ENCODE results near the gene TTLL9.

DNA sequence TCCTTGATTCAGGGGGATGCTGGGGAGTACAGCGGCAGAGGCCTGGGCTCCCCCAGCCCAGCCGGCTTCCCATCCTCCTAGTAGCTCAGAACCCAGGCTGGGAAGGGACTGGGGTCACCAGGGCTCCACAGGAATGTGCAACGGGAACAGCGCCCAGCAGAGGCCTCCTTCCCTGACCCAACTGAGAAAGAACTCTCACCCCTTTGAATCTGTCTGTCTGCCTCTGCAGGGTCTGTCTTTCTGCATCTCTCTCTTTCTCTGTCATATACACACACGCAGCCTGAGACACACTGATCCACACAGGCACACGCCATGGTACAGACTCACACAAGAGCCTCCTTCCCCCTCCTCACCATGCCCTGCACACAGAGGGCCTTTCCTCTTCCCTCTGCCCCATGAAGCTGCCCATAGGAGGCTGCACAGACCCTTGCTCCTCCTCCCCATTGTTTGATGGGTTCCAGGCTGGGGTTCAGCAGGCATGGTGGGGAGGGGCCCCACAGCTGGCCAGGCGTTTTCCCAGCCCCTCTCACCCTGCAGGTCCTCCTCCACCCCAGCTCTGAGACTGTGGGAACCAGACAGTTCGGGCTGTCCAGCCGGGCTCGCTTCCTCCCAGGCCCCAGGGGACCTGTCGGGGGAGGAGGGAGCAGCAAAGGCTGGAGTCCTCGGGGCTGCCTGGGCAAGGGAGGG lies 27.8 kb upstream of the TTLL9 start:
- TF ChIP-seq, protein P1, sequence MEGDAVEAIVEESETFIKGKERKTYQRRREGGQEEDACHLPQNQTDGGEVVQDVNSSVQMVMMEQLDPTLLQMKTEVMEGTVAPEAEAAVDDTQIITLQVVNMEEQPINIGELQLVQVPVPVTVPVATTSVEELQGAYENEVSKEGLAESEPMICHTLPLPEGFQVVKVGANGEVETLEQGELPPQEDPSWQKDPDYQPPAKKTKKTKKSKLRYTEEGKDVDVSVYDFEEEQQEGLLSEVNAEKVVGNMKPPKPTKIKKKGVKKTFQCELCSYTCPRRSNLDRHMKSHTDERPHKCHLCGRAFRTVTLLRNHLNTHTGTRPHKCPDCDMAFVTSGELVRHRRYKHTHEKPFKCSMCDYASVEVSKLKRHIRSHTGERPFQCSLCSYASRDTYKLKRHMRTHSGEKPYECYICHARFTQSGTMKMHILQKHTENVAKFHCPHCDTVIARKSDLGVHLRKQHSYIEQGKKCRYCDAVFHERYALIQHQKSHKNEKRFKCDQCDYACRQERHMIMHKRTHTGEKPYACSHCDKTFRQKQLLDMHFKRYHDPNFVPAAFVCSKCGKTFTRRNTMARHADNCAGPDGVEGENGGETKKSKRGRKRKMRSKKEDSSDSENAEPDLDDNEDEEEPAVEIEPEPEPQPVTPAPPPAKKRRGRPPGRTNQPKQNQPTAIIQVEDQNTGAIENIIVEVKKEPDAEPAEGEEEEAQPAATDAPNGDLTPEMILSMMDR (IDR thresholded peaks at IDR 0.05; ENCODE audit: poor library complexity, severe bottlenecking) = no peak
- no peak for TF ChIP-seq POLR2AphosphoS5 (IDR thresholded peaks at IDR 0.05)
- TF ChIP-seq EZH2 (IDR thresholded peaks at IDR 0.05; ENCODE audit: borderline replicate concordance, insufficient read depth, low read length, poor library complexity, severe bottlenecking) = no peak
- TF ChIP-seq EP300 (conservative IDR thresholded peaks at IDR 0.05; ENCODE audit: poor library complexity, severe bottlenecking) = no peak
- no peak for TF ChIP-seq TAF1 (IDR thresholded peaks at IDR 0.05; ENCODE audit: low read depth)
- no peak for TF ChIP-seq RAD21 (conservative IDR thresholded peaks at IDR 0.05)
- TF ChIP-seq, protein P2, sequence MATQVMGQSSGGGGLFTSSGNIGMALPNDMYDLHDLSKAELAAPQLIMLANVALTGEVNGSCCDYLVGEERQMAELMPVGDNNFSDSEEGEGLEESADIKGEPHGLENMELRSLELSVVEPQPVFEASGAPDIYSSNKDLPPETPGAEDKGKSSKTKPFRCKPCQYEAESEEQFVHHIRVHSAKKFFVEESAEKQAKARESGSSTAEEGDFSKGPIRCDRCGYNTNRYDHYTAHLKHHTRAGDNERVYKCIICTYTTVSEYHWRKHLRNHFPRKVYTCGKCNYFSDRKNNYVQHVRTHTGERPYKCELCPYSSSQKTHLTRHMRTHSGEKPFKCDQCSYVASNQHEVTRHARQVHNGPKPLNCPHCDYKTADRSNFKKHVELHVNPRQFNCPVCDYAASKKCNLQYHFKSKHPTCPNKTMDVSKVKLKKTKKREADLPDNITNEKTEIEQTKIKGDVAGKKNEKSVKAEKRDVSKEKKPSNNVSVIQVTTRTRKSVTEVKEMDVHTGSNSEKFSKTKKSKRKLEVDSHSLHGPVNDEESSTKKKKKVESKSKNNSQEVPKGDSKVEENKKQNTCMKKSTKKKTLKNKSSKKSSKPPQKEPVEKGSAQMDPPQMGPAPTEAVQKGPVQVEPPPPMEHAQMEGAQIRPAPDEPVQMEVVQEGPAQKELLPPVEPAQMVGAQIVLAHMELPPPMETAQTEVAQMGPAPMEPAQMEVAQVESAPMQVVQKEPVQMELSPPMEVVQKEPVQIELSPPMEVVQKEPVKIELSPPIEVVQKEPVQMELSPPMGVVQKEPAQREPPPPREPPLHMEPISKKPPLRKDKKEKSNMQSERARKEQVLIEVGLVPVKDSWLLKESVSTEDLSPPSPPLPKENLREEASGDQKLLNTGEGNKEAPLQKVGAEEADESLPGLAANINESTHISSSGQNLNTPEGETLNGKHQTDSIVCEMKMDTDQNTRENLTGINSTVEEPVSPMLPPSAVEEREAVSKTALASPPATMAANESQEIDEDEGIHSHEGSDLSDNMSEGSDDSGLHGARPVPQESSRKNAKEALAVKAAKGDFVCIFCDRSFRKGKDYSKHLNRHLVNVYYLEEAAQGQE (IDR thresholded peaks at IDR 0.05; ENCODE audit: borderline replicate concordance) = no peak

Measured in neural cell (in vitro differentiated cells).